Measurements from ENCODE around the gene CMTM3. TPM values are rescaled to one million over a fixed set of nuclear protein-coding genes. Genes with fewer than 3 reads are reported as not detected.

Gene CMTM3
- total RNA-seq, 2 experiments from 2014 or later: 46.3 to 49.3 TPM

DNA sequence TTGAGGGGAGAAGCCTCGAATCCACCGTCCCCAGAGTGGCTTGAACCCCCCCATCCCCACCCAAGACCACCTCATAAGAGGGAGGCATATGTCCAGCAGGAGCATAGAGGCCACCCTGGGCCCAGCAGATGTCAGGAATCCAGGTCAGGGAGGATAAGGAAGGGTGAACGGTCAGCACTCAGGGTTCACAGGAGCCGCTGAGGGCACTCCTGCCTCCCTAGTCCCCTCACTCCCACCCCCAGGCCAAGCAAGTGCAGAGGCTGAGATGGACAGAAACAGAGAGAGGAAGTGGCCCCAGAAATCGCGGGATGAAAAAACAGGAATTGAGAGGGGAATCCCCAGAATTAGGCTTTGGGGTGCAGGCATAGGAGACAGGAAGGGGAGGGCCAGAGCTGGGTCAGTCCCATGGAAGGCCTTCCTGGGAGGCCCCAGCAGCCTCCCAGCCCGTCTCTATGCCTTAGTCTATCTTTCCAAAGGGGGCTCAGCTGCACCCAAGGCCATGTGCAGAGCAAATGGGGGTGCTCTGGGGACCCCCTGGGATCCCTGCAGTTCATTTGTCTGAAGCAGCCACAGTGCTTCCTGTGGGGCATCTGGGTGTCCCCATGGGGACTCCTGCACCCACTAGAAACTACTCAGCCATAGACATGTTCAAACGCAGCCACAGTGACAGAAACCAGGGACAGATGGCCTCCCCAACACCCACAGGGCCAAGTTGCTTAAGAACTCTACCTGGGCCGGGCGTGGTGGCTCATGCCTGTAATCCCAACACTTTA lies 1.7 kb downstream of the CMTM3 start:
- Histone ChIP-seq H3K36me3 (ENCODE audit: insufficient read depth, low read length) (peaks cover 25% of the 10 kb centered on the region), H3K4me3 (ENCODE audit: low read length) (peak overlapping the region; percentile 86), H3K9me3 (ENCODE audit: control insufficient read depth in 1 of 2, insufficient read depth in 1 of 2, low read length in 2 of 2) (peaks cover 4 to 9% of the 10 kb centered on the region in 2 experiments), H3K27ac (ENCODE audit: low read depth in 1 of 2, low read length in 2 of 2) (peak overlapping the region; percentile 50 to 65), H3K27me3 (ENCODE audit: control insufficient read depth in 1 of 2, insufficient read depth in 2 of 2, low read length in 2 of 2) (no peaks in the 10 kb centered on the region), H3K4me1 (ENCODE audit: insufficient read depth, low read length) (peaks cover 52% of the 10 kb centered on the region)
- TF ChIP-seq, protein P1, sequence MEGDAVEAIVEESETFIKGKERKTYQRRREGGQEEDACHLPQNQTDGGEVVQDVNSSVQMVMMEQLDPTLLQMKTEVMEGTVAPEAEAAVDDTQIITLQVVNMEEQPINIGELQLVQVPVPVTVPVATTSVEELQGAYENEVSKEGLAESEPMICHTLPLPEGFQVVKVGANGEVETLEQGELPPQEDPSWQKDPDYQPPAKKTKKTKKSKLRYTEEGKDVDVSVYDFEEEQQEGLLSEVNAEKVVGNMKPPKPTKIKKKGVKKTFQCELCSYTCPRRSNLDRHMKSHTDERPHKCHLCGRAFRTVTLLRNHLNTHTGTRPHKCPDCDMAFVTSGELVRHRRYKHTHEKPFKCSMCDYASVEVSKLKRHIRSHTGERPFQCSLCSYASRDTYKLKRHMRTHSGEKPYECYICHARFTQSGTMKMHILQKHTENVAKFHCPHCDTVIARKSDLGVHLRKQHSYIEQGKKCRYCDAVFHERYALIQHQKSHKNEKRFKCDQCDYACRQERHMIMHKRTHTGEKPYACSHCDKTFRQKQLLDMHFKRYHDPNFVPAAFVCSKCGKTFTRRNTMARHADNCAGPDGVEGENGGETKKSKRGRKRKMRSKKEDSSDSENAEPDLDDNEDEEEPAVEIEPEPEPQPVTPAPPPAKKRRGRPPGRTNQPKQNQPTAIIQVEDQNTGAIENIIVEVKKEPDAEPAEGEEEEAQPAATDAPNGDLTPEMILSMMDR (IDR thresholded peaks at IDR 0.05): no peak
- CTCF ChIA-PET: interaction anchor here (2.5 to 2.9 kb wide), 2 partner anchors 17 to 199 kb away, joined by 12 to 15 read pairs; no protein-coding TSS in a partner anchor
- Mint-ChIP-seq H3K36me3 (ENCODE audit: low read depth) (peaks cover 35% of the 10 kb centered on the region), H3K27ac (peak overlapping the region; percentile 83), H3K27me3 (no peaks in the 10 kb centered on the region), H3K9me3 (no peaks in the 10 kb centered on the region), H3K4me1 (ENCODE audit: low read depth) (peaks cover 46% of the 10 kb centered on the region), H3K4me3 (peak overlapping the region; percentile 89)
- ATAC-seq (ENCODE audit: poor library complexity) (no peak), DNase-seq (peak in 3 of 14 experiments; percentile 35 to 46 (median 45))
- intact Hi-C loops (cut with DNase I, micrococcal nuclease): loop anchor here (2.0 to 5.0 kb wide), 4 partner anchors 15 to 199 kb away; partner anchors contain the start of gene DYNC1LI2 (in 1 of the 2)
- POLR2A ChIA-PET: interaction anchor here (0.6 to 2.9 kb wide), 2 partner anchors 16 to 53 kb away, joined by 4 to 10 read pairs; no protein-coding TSS in a partner anchor

DNA sequence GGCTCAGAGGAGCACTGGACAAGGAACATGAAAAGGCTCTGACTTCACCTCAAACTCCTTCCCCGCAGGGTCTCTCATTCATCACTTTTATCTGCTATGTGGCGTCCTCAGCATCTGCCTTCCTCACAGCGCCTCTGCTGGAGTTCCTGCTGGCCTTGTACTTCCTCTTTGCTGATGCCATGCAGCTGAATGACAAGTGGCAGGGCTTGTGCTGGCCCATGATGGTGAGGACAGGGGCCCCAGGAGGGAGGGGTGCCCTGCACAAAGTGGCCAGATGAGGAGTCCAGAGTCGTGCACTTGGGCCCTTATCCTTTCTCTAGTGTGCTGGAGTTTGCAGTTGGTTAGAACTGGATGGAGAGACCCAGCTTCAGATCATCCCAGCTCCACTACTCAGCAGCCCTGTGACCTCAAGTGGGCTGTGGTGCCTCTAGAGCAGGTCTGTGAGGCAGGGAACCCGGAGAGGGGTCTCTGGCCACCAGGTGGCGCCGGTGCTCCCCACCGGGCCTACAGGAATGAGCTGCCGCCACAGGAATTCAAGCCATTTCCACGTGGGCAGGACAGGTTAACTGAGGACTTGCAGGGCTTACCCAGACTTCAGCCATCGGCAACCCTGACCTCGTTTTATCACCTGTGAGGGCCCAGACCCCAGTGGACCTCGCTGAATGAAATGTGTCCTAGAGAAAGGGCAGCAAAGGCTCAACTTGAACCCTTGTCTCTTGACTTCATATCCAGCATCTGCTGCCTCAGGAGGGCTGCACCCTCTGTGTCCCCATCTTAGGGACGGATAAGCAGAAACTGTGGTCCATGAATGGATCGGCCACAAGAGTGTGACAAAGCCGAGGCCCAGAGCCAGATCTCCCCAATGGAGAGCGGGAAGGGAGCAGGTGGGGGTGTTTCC lies 4.0 kb downstream of the CMTM3 start:
- Mint-ChIP-seq H3K4me3 (peak overlapping the region; percentile 47), H3K36me3 (ENCODE audit: low read depth) (peaks cover 57% of the 10 kb centered on the region), H3K9me3 (no peaks in the 10 kb centered on the region), H3K27me3 (no peaks in the 10 kb centered on the region), H3K4me1 (ENCODE audit: low read depth) (peaks cover 39% of the 10 kb centered on the region), H3K27ac (peak overlapping the region; percentile 83)
- Histone ChIP-seq H3K9me3 (ENCODE audit: control insufficient read depth in 1 of 2, insufficient read depth in 1 of 2, low read length in 2 of 2) (no peaks in the 10 kb centered on the region), H3K27me3 (ENCODE audit: control insufficient read depth in 1 of 2, insufficient read depth in 2 of 2, low read length in 2 of 2) (no peaks in the 10 kb centered on the region), H3K27ac (ENCODE audit: low read depth in 1 of 2, low read length in 2 of 2) (no peak overlapping the region), H3K4me1 (ENCODE audit: insufficient read depth, low read length) (peaks cover 46% of the 10 kb centered on the region), H3K36me3 (ENCODE audit: insufficient read depth, low read length) (peaks cover 48% of the 10 kb centered on the region), H3K4me3 (ENCODE audit: low read length) (no peak overlapping the region)
- POLR2A ChIA-PET: interaction anchor here (0.9 to 2.9 kb wide), 7 partner anchors 19 to 221 kb away, joined by 3 to 10 read pairs (median 5); partner anchors contain the start of genes CKLF and CMTM2
- peak; percentile 71 to 91 (median 80) for DNase-seq
- peak; percentile 34 for ATAC-seq (ENCODE audit: poor library complexity)
- CTCF ChIA-PET: interaction anchor here (0.6 to 2.9 kb wide), 29 partner anchors 9 to 204 kb away, joined by 3 to 29 read pairs (median 4); partner anchors contain the start of genes CKLF, CMTM2 and DYNC1LI2
- intact Hi-C loops (cut with DNase I, micrococcal nuclease): loop anchor here (1.0 to 5.0 kb wide), 6 partner anchors 44 to 260 kb away; partner anchors contain the start of gene DYNC1LI2 (in 1 of the 2)
- TF ChIP-seq, protein P1 (IDR thresholded peaks at IDR 0.05): peak; percentile 87

DNA sequence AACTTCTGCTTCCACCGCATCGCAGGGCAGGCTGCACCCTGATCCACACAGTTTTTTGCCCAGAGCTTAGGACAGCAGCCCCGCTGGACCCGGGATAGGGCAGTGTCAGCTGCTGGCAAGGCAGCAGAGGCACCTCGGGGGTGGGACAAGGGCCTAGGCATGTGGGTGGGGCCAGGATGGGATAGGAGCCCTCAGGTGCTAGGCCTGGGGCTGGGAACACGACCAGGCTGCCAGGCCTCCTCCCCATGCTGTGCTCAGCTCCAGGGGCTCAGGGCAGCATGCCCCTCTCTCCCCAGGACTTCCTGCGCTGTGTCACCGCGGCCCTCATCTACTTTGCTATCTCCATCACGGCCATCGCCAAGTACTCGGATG lies 4.6 kb downstream of the CMTM3 start:
- Histone ChIP-seq H3K4me3 (ENCODE audit: low read length) (no peak overlapping the region), H3K27ac (ENCODE audit: low read depth in 1 of 2, low read length in 2 of 2) (no peak overlapping the region), H3K36me3 (ENCODE audit: insufficient read depth, low read length) (peaks cover 50% of the 10 kb centered on the region), H3K9me3 (ENCODE audit: control insufficient read depth in 1 of 2, insufficient read depth in 1 of 2, low read length in 2 of 2) (no peaks in the 10 kb centered on the region), H3K4me1 (ENCODE audit: insufficient read depth, low read length) (peaks cover 40% of the 10 kb centered on the region), H3K27me3 (ENCODE audit: control insufficient read depth in 1 of 2, insufficient read depth in 2 of 2, low read length in 2 of 2) (no peaks in the 10 kb centered on the region)
- ATAC-seq (ENCODE audit: poor library complexity) (no peak), DNase-seq (peak in 1 of 14 experiments; percentile 33)
- CTCF ChIA-PET: interaction anchor here (0.6 to 2.9 kb wide), 29 partner anchors 9 to 205 kb away, joined by 3 to 29 read pairs (median 4); partner anchors contain the start of genes CKLF, CMTM2 and DYNC1LI2
- Mint-ChIP-seq H3K27ac (no peak overlapping the region), H3K27me3 (no peaks in the 10 kb centered on the region), H3K4me3 (no peak overlapping the region), H3K36me3 (ENCODE audit: low read depth) (peaks cover 52% of the 10 kb centered on the region), H3K4me1 (ENCODE audit: low read depth) (peaks cover 33% of the 10 kb centered on the region), H3K9me3 (no peaks in the 10 kb centered on the region)
- intact Hi-C loops (cut with DNase I, micrococcal nuclease): loop anchor here (2.0 to 5.0 kb wide), 4 partner anchors 43 to 260 kb away; partner anchors contain the start of gene DYNC1LI2 (in 1 of the 2)
- POLR2A ChIA-PET: interaction anchor here (0.9 to 2.9 kb wide), 6 partner anchors 19 to 199 kb away, joined by 3 to 10 read pairs (median 6); partner anchors contain the start of genes CKLF and CMTM2
- TF ChIP-seq, protein P1 (IDR thresholded peaks at IDR 0.05): no peak
